HepG2 (cell line): Measurements from ENCODE around the gene ARHGAP21. TPM values are rescaled to one million over a fixed set of nuclear protein-coding genes. Genes with fewer than 3 reads are reported as not detected.

Source experiments
- ETV6 ChIP-seq: sonication (generic); formaldehyde crosslinking; conservative IDR thresholded peaks from 2 replicates; pipeline ENCODE4 v1.4.0; 2020; ENCODE audit warnings: missing genetic modification reagents
- HES4 ChIP-seq: sonication (generic); formaldehyde crosslinking; IDR thresholded peaks from 2 replicates; pipeline ENCODE4 v1.9.0; 2021; ENCODE audit warnings: mild to moderate bottlenecking, missing genetic modification reagents, borderline replicate concordance
- KDM5B ChIP-seq: sonication (generic); formaldehyde crosslinking; IDR thresholded peaks from 2 replicates; pipeline ENCODE4 v1.4.0; 2020; ENCODE audit warnings: missing genetic modification reagents, mild to moderate bottlenecking, borderline replicate concordance
- KLF15 ChIP-seq: sonication (generic); formaldehyde crosslinking; IDR thresholded peaks from 2 replicates; pipeline ENCODE4 v1.8.1; 2023; ENCODE audit warnings: borderline replicate concordance, mild to moderate bottlenecking, inconsistent platforms, missing genetic modification reagents, mixed read lengths
- KLF6 ChIP-seq: IDR thresholded peaks from 2 replicates; pipeline ENCODE4 v1.8.0; 2016; ENCODE audit warnings: missing biosample characterization, missing genetic modification reagents
- KMT2B ChIP-seq: IDR thresholded peaks from 2 replicates; pipeline ENCODE4 v1.6.1; 2016; ENCODE audit warnings: missing genetic modification reagents, missing compliant biosample characterization
- MIXL1 ChIP-seq: IDR thresholded peaks from 2 replicates; pipeline ENCODE4 v1.6.1; 2016
- NR2F6 ChIP-seq, 2 experiments: IDR thresholded peaks; 2 replicates each; pipeline ENCODE4 v1.6.1; 2016; ENCODE audit warnings: antibody characterized with exemption in 1 of 2, mild to moderate bottlenecking in 1 of 2
- PAWR ChIP-seq: sonication (generic); formaldehyde crosslinking; IDR thresholded peaks from 2 replicates; pipeline ENCODE4 v1.4.0; 2020; ENCODE audit warnings: missing genetic modification reagents, mild to moderate bottlenecking, borderline replicate concordance
- PHF8 ChIP-seq: sonication (generic); formaldehyde crosslinking; IDR thresholded peaks from 2 replicates; pipeline ENCODE4 v1.5.0; 2020; ENCODE audit warnings: missing genetic modification reagents
- SSRP1 ChIP-seq: IDR thresholded peaks from 2 replicates; pipeline ENCODE4 v1.6.1; 2016; ENCODE audit warnings: control low read depth
- TCF7 ChIP-seq: sonication (generic); IDR thresholded peaks from 2 replicates; pipeline ENCODE4 v1.6.1; 2016; ENCODE audit warnings: antibody characterized with exemption, low read depth
- TP53 ChIP-seq: sonication (generic); formaldehyde crosslinking; conservative IDR thresholded peaks from 2 replicates; pipeline ENCODE4 v1.4.0; 2020; ENCODE audit warnings: missing genetic modification reagents
- ZNF232 ChIP-seq: sonication (generic); formaldehyde crosslinking; IDR thresholded peaks from 2 replicates; pipeline ENCODE4 v1.4.0; 2020; ENCODE audit warnings: missing genetic modification reagents, borderline replicate concordance
- ZNF235 ChIP-seq: sonication (generic); formaldehyde crosslinking; IDR thresholded peaks from 2 replicates; pipeline ENCODE4 v1.8.1; 2023; ENCODE audit warnings: mild to moderate bottlenecking, missing genetic modification reagents, borderline replicate concordance
- polyA plus RNA-seq, 8 experiments: library from polyadenylated mRNA; depleted of rRNA in 3 of 8; stranded (reverse) in 7 of 8; unstranded in 1 of 8; fragments of >200 nt; fragmentation: Illumina TruSeq in 4 of 8; extraction: Trizol in 4 of 8; gene quantifications; 2 replicates each; pipeline versions ENCODE4 v1.2.1 to v1.2.3, GENCODE V29; 2011 to 2016; ENCODE audit warnings: low read depth in 4 of 8, missing spikeins in 1 of 8, mixed read lengths in 1 of 8; ENCODE audit not compliant: insufficient read depth in 1 of 8
- total RNA-seq, 5 experiments: library from RNA; depleted of rRNA; stranded (reverse); fragments of >200 nt; fragmentation: Illumina TruSeq; extraction: Trizol; gene quantifications; 2 replicates each; pipeline ENCODE4 v1.2.3, GENCODE V29; 2016; ENCODE audit warnings: low read depth in 1 of 5
- TF ChIP-seq, protein P1 (sequence below): sonication (generic); formaldehyde crosslinking; IDR thresholded peaks from 2 replicates; pipeline ENCODE4 v1.4.0; 2020; ENCODE audit warnings: mild to moderate bottlenecking, missing genetic modification reagents, borderline replicate concordance
- TF ChIP-seq, protein P2 (sequence below): sonication (generic); formaldehyde crosslinking; IDR thresholded peaks from 2 replicates; pipeline ENCODE4 v1.5.1; 2020; ENCODE audit warnings: mild to moderate bottlenecking, missing genetic modification reagents, borderline replicate concordance
- TF ChIP-seq, protein P3 (sequence below): sonication (generic); formaldehyde crosslinking; IDR thresholded peaks from 2 replicates; pipeline ENCODE4 v1.4.0; 2020; ENCODE audit warnings: missing genetic modification reagents, mild to moderate bottlenecking, borderline replicate concordance
- TF ChIP-seq, protein P4 (sequence below): sonication (generic); formaldehyde crosslinking; IDR thresholded peaks from 2 replicates; pipeline ENCODE4 v1.5.1; 2020; ENCODE audit warnings: mild to moderate bottlenecking, missing genetic modification reagents, moderate library complexity

The ARHGAP21 gene
- total and polyA plus RNA-seq, 2 of the 13 experiments (the other 11 are each of a cell fraction or from before 2014, with no cell fraction given), result 23.9 to 26.6 TPM

- TF ChIP-seq, protein P1, sequence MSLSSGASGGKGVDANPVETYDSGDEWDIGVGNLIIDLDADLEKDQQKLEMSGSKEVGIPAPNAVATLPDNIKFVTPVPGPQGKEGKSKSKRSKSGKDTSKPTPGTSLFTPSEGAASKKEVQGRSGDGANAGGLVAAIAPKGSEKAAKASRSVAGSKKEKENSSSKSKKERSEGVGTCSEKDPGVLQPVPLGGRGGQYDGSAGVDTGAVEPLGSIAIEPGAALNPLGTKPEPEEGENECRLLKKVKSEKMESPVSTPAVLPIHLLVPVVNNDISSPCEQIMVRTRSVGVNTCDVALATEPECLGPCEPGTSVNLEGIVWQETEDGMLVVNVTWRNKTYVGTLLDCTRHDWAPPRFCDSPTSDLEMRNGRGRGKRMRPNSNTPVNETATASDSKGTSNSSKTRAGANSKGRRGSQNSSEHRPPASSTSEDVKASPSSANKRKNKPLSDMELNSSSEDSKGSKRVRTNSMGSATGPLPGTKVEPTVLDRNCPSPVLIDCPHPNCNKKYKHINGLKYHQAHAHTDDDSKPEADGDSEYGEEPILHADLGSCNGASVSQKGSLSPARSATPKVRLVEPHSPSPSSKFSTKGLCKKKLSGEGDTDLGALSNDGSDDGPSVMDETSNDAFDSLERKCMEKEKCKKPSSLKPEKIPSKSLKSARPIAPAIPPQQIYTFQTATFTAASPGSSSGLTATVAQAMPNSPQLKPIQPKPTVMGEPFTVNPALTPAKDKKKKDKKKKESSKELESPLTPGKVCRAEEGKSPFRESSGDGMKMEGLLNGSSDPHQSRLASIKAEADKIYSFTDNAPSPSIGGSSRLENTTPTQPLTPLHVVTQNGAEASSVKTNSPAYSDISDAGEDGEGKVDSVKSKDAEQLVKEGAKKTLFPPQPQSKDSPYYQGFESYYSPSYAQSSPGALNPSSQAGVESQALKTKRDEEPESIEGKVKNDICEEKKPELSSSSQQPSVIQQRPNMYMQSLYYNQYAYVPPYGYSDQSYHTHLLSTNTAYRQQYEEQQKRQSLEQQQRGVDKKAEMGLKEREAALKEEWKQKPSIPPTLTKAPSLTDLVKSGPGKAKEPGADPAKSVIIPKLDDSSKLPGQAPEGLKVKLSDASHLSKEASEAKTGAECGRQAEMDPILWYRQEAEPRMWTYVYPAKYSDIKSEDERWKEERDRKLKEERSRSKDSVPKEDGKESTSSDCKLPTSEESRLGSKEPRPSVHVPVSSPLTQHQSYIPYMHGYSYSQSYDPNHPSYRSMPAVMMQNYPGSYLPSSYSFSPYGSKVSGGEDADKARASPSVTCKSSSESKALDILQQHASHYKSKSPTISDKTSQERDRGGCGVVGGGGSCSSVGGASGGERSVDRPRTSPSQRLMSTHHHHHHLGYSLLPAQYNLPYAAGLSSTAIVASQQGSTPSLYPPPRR (CRISPR knock-in tag), result no peak
- TF ChIP-seq ZNF232 (CRISPR knock-in tag) (no peak), PHF8 (peak; percentile 35; the same call in 1 of the 2 replicates), NR2F6 (IDR thresholded peaks at IDR 0.05) (no peak; the same call in 1 of the 2 replicates), NR2F6 (CRISPR knock-in tag; IDR thresholded peaks at IDR 0.05) (no peak; the same call in 1 of the 2 replicates), HES4 (CRISPR knock-in tag) (no peak), PAWR (CRISPR knock-in tag) (no peak), KLF6 (CRISPR knock-in tag) (0 out of 2 replicates have a peak, but pooled peaks have one; percentile 49), KLF15 (CRISPR knock-in tag) (peak; percentile 53; the same call in 1 of the 2 replicates), KDM5B (CRISPR knock-in tag) (no peak), KMT2B (CRISPR knock-in tag) (no peak), SSRP1 (no peak), ZNF235 (no peak), TCF7 (no peak), MIXL1 (CRISPR knock-in tag) (no peak), ETV6 (CRISPR knock-in tag) (no peak; the same call in 1 of the 2 replicates), TP53 (CRISPR knock-in tag) (no peak)
- TF ChIP-seq, protein P2, sequence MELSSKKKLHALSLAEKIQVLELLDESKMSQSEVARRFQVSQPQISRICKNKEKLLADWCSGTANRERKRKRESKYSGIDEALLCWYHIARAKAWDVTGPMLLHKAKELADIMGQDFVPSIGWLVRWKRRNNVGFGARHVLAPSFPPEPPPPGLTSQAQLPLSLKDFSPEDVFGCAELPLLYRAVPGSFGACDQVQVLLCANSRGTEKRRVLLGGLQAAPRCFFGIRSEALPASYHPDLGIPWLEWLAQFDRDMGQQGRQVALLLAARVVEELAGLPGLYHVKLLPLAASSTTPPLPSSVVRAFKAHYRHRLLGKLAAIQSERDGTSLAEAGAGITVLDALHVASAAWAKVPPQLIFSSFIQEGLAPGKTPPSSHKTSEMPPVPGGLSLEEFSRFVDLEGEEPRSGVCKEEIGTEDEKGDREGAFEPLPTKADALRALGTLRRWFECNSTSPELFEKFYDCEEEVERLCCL (CRISPR knock-in tag), result no peak
- TF ChIP-seq, protein P3, sequence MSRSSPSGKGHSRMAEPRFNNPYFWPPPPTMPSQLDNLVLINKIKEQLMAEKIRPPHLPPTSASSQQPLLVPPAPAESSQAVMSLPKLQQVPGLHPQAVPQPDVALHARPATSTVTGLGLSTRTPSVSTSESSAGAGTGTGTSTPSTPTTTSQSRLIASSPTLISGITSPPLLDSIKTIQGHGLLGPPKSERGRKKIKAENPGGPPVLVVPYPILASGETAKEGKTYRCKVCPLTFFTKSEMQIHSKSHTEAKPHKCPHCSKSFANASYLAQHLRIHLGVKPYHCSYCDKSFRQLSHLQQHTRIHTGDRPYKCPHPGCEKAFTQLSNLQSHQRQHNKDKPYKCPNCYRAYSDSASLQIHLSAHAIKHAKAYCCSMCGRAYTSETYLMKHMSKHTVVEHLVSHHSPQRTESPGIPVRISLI (CRISPR knock-in tag), result no peak
- TF ChIP-seq, protein P4, sequence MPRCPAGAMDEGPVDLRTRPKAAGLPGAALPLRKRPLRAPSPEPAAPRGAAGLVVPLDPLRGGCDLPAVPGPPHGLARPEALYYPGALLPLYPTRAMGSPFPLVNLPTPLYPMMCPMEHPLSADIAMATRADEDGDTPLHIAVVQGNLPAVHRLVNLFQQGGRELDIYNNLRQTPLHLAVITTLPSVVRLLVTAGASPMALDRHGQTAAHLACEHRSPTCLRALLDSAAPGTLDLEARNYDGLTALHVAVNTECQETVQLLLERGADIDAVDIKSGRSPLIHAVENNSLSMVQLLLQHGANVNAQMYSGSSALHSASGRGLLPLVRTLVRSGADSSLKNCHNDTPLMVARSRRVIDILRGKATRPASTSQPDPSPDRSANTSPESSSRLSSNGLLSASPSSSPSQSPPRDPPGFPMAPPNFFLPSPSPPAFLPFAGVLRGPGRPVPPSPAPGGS, result peak; percentile 13; the same call in 1 of the 2 replicates
These were observed 918 bp upstream of the ARHGAP21 start (continued) for GRCh38 chr10:24724381-24725228.
